ENCODE data around the gene RAB3IL1.

Gene RAB3IL1

GRCh38 chr11:61890529-61891330, 26.6 kb downstream of the RAB3IL1 start (continued):
- TF ChIP-seq ELK4 (IDR thresholded peaks at IDR 0.05; ENCODE audit: borderline replicate concordance, low read depth, low read length) (no peak), ZBTB44 (tag by site-specific recombination; IDR thresholded peaks at IDR 0.05) (no peak), ZNF426 (tag by site-specific recombination; IDR thresholded peaks at IDR 0.05) (no peak), TCF7L2 (IDR thresholded peaks at IDR 0.05; ENCODE audit: borderline replicate concordance, low read depth, low read length) (no peak), SP3 (tag by site-specific recombination; IDR thresholded peaks at IDR 0.05) (peak; percentile 75), ZNF830 (tag by site-specific recombination; IDR thresholded peaks at IDR 0.05; ENCODE audit: low read depth) (no peak), ZNF121 (tag by site-specific recombination; IDR thresholded peaks at IDR 0.05) (no peak), ZFP41 (tag by site-specific recombination; IDR thresholded peaks at IDR 0.05; ENCODE audit: borderline replicate concordance) (no peak), ZNF248 (tag by site-specific recombination; IDR thresholded peaks at IDR 0.05) (no peak), HOXD13 (CRISPR knock-in tag; IDR thresholded peaks at IDR 0.05; ENCODE audit: borderline replicate concordance) (no peak), ZNF473 (tag by site-specific recombination; IDR thresholded peaks at IDR 0.05) (no peak), ZNF19 (tag by site-specific recombination; IDR thresholded peaks at IDR 0.05; ENCODE audit: low read depth) (no peak), WT1 (tag by site-specific recombination; IDR thresholded peaks at IDR 0.05) (no peak), ZEB2 (tag by site-specific recombination; IDR thresholded peaks at IDR 0.05) (peak; percentile 23; the same call in 1 of the 2 replicates), ZNF558 (tag by site-specific recombination; IDR thresholded peaks at IDR 0.05) (no peak), ZNF416 (tag by site-specific recombination; IDR thresholded peaks at IDR 0.05) (no peak), FEZF1 (tag by site-specific recombination; IDR thresholded peaks at IDR 0.05) (no peak), ZNF571 (tag by site-specific recombination; IDR thresholded peaks at IDR 0.05) (no peak), ZNF645 (tag by site-specific recombination; IDR thresholded peaks at IDR 0.05) (no peak), KLF9 (tag by site-specific recombination; IDR thresholded peaks at IDR 0.05; ENCODE audit: low read depth) (peak; percentile 88), ZSCAN5A (tag by site-specific recombination; IDR thresholded peaks at IDR 0.05) (no peak)
- TF ChIP-seq, protein P1, sequence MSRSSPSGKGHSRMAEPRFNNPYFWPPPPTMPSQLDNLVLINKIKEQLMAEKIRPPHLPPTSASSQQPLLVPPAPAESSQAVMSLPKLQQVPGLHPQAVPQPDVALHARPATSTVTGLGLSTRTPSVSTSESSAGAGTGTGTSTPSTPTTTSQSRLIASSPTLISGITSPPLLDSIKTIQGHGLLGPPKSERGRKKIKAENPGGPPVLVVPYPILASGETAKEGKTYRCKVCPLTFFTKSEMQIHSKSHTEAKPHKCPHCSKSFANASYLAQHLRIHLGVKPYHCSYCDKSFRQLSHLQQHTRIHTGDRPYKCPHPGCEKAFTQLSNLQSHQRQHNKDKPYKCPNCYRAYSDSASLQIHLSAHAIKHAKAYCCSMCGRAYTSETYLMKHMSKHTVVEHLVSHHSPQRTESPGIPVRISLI (tag by site-specific recombination; IDR thresholded peaks at IDR 0.05): no peak
- TF ChIP-seq, protein P2, sequence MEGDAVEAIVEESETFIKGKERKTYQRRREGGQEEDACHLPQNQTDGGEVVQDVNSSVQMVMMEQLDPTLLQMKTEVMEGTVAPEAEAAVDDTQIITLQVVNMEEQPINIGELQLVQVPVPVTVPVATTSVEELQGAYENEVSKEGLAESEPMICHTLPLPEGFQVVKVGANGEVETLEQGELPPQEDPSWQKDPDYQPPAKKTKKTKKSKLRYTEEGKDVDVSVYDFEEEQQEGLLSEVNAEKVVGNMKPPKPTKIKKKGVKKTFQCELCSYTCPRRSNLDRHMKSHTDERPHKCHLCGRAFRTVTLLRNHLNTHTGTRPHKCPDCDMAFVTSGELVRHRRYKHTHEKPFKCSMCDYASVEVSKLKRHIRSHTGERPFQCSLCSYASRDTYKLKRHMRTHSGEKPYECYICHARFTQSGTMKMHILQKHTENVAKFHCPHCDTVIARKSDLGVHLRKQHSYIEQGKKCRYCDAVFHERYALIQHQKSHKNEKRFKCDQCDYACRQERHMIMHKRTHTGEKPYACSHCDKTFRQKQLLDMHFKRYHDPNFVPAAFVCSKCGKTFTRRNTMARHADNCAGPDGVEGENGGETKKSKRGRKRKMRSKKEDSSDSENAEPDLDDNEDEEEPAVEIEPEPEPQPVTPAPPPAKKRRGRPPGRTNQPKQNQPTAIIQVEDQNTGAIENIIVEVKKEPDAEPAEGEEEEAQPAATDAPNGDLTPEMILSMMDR (tag by site-specific recombination; IDR thresholded peaks at IDR 0.05): peak; percentile 90
- TF ChIP-seq, protein P3, sequence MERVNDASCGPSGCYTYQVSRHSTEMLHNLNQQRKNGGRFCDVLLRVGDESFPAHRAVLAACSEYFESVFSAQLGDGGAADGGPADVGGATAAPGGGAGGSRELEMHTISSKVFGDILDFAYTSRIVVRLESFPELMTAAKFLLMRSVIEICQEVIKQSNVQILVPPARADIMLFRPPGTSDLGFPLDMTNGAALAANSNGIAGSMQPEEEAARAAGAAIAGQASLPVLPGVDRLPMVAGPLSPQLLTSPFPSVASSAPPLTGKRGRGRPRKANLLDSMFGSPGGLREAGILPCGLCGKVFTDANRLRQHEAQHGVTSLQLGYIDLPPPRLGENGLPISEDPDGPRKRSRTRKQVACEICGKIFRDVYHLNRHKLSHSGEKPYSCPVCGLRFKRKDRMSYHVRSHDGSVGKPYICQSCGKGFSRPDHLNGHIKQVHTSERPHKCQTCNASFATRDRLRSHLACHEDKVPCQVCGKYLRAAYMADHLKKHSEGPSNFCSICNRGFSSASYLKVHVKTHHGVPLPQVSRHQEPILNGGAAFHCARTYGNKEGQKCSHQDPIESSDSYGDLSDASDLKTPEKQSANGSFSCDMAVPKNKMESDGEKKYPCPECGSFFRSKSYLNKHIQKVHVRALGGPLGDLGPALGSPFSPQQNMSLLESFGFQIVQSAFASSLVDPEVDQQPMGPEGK (tag by site-specific recombination; IDR thresholded peaks at IDR 0.05): peak; percentile 49; the same call in 1 of the 2 replicates
- TF ChIP-seq, protein P4, sequence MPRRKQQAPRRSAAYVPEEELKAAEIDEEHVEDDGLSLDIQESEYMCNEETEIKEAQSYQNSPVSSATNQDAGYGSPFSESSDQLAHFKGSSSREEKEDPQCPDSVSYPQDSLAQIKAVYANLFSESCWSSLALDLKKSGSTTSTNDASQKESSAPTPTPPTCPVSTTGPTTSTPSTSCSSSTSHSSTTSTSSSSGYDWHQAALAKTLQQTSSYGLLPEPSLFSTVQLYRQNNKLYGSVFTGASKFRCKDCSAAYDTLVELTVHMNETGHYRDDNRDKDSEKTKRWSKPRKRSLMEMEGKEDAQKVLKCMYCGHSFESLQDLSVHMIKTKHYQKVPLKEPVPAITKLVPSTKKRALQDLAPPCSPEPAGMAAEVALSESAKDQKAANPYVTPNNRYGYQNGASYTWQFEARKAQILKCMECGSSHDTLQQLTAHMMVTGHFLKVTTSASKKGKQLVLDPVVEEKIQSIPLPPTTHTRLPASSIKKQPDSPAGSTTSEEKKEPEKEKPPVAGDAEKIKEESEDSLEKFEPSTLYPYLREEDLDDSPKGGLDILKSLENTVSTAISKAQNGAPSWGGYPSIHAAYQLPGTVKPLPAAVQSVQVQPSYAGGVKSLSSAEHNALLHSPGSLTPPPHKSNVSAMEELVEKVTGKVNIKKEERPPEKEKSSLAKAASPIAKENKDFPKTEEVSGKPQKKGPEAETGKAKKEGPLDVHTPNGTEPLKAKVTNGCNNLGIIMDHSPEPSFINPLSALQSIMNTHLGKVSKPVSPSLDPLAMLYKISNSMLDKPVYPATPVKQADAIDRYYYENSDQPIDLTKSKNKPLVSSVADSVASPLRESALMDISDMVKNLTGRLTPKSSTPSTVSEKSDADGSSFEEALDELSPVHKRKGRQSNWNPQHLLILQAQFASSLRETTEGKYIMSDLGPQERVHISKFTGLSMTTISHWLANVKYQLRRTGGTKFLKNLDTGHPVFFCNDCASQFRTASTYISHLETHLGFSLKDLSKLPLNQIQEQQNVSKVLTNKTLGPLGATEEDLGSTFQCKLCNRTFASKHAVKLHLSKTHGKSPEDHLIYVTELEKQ (tag by site-specific recombination; IDR thresholded peaks at IDR 0.05; ENCODE audit: borderline replicate concordance): no peak
